Neural cell (in vitro differentiated cells): ENCODE measurements around the gene MED16. TPM values are rescaled to one million over a fixed set of nuclear protein-coding genes. Genes with fewer than 3 reads are reported as not detected.

Source experiments
- H2AFZ ChIP-seq: fragments of 200-600, 300-800 bp; sonication (generic), shearing (Covaris generic); 2 replicates; pipeline ENCODE4 v1.6.0; 2014; ENCODE audit warnings: low read depth, mild to moderate bottlenecking, antibody characterized with exemption, low read length, moderate library complexity
- H3F3A ChIP-seq: fragments of 200-600 bp; shearing (Covaris generic); 2 replicates; pipeline ENCODE4 v1.6.1; 2016; ENCODE audit warnings: mild to moderate bottlenecking, moderate library complexity, mixed read lengths, antibody characterized with exemption, low read length; ENCODE audit not compliant: insufficient read depth, poor library complexity, severe bottlenecking
- H3K27ac ChIP-seq: fragments of 200-600, 300-800 bp; sonication (generic), shearing (Covaris generic); 2 replicates; pipeline ENCODE4 v1.5.1; 2014; ENCODE audit warnings: mild to moderate bottlenecking, low read length, moderate library complexity
- H3K27me3 ChIP-seq: fragments of 300-800, 200-600 bp; sonication (generic), shearing (Covaris generic); 2 replicates; pipeline ENCODE4 v1.6.0; 2014; ENCODE audit warnings: mild to moderate bottlenecking, low read depth, low read length, moderate library complexity; ENCODE audit not compliant: insufficient read depth
- H3K36me3 ChIP-seq: fragments of 300-800, 200-600 bp; sonication (generic), shearing (Covaris generic); 2 replicates; pipeline ENCODE4 v1.5.1; 2014; ENCODE audit warnings: mild to moderate bottlenecking, antibody characterized with exemption, low read length, moderate library complexity; ENCODE audit not compliant: insufficient read depth
- H3K4me2 ChIP-seq: fragments of 300-800, 200-600 bp; sonication (generic), shearing (Covaris generic); 2 replicates; pipeline ENCODE4 v1.6.0; 2014; ENCODE audit warnings: mild to moderate bottlenecking, low read length
- H3K4me3 ChIP-seq: fragments of 300-800, 200-600 bp; sonication (generic), shearing (Covaris generic); 2 replicates; pipeline ENCODE4 v1.5.1; 2014; ENCODE audit warnings: mild to moderate bottlenecking, low read length, moderate library complexity
- H3K79me2 ChIP-seq: fragments of 200-600 bp; shearing (Covaris generic); replicated peaks from 2 replicates; pipeline ENCODE4 v1.6.0; 2014; ENCODE audit warnings: mild to moderate bottlenecking, low read length, moderate library complexity; ENCODE audit not compliant: insufficient read depth
- H3K9ac ChIP-seq: fragments of 300-800, 200-600 bp; sonication (generic), shearing (Covaris generic); 2 replicates; pipeline ENCODE4 v1.6.1; 2016; ENCODE audit warnings: mild to moderate bottlenecking, low read length, mixed read lengths
- H3K9me2 ChIP-seq: fragments of 200-600 bp; shearing (Covaris generic); 2 replicates; pipeline ENCODE4 v1.6.1; 2016; ENCODE audit warnings: mild to moderate bottlenecking, low read length, mixed read lengths; ENCODE audit not compliant: insufficient read depth
- H3K9me3 ChIP-seq: fragments of 200-600, 300-800 bp; sonication (generic), shearing (Covaris generic); 2 replicates; pipeline ENCODE4 v1.6.1; 2016; ENCODE audit warnings: mild to moderate bottlenecking, mixed run types, low read length, moderate library complexity, mixed read lengths
- H4K20me1 ChIP-seq: fragments of 200-600 bp; shearing (Covaris generic); 2 replicates; pipeline ENCODE4 v1.6.1; 2016; ENCODE audit warnings: mild to moderate bottlenecking, mixed run types; ENCODE audit not compliant: insufficient read depth
- EP300 ChIP-seq: fragments of 450-650 bp; conservative IDR thresholded peaks from 2 replicates; pipeline ENCODE4 v1.6.1; 2014; ENCODE audit warnings: antibody characterized with exemption, mild to moderate bottlenecking, moderate library complexity; ENCODE audit not compliant: poor library complexity, severe bottlenecking
- EZH2 ChIP-seq: fragments of 200-600, 300-800 bp; shearing (Covaris generic), sonication (generic); IDR thresholded peaks from 2 replicates; pipeline ENCODE4 v1.6.1; 2014; ENCODE audit warnings: antibody characterized with exemption, low read length, borderline replicate concordance, mild to moderate bottlenecking; ENCODE audit not compliant: insufficient read depth, poor library complexity, severe bottlenecking
- MXI1 ChIP-seq: fragments of 450-650 bp; conservative IDR thresholded peaks from 2 replicates; pipeline ENCODE4 v1.6.1; 2014; ENCODE audit warnings: antibody characterized with exemption, mild to moderate bottlenecking; ENCODE audit not compliant: poor library complexity, severe bottlenecking
- POLR2AphosphoS5 ChIP-seq: IDR thresholded peaks from 2 replicates; pipeline ENCODE4 v1.6.1; 2012
- RAD21 ChIP-seq: fragments of 450-650 bp; conservative IDR thresholded peaks from 2 replicates; pipeline ENCODE4 v1.6.1; 2014; ENCODE audit warnings: antibody characterized with exemption, mild to moderate bottlenecking, moderate library complexity
- SMC3 ChIP-seq: fragments of 450-650 bp; conservative IDR thresholded peaks from 2 replicates; pipeline ENCODE4 v1.6.1; 2014; ENCODE audit warnings: antibody characterized with exemption, mild to moderate bottlenecking, moderate library complexity; ENCODE audit not compliant: poor library complexity
- TAF1 ChIP-seq: IDR thresholded peaks from 2 replicates; pipeline ENCODE4 v1.6.1; 2012; ENCODE audit warnings: low read depth
- polyA plus RNA-seq: library from polyadenylated mRNA; depleted of rRNA; stranded (reverse); fragments of >200 nt; gene quantifications from 2 replicates; pipeline ENCODE4 v1.2.3, GENCODE V29; 2014
- TF ChIP-seq, protein P1 (sequence below): fragments of 450-650 bp; IDR thresholded peaks from 2 replicates; pipeline ENCODE4 v1.5.1; 2014; ENCODE audit warnings: antibody characterized with exemption, mild to moderate bottlenecking, moderate library complexity; ENCODE audit not compliant: poor library complexity, severe bottlenecking
- TF ChIP-seq, protein P2 (sequence below): IDR thresholded peaks from 2 replicates; pipeline ENCODE4 v1.6.1; 2012; ENCODE audit warnings: borderline replicate concordance

Gene MED16
- polyA plus RNA-seq, 1 donor from 2014 or later = 13.3 TPM

DNA sequence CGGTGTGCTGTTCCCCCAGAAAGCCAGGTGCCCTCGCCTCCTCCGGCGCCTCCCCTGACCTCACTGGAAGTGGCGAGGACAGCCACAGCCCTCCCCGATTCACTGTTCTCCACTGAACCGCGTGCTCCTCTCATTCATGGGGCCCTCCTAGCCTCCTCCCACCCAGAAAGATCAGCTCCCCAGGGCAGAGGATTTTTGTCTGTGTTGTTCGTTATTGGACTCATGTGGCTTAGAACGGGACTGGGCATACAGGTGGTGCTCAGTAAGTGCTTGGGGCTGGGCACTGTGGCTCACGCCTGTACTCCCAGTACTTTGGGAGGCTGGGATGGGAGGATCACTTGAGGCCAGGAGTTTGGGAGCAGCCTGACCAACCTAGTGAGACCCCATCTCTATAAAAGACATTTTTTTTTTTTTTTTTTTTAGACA is 48.4 kb downstream of the MED16 start:
- Histone ChIP-seq H3K36me3 (no peaks in the 10 kb centered on the region), H3K9me3 (no peaks in the 10 kb centered on the region), H4K20me1 (no peaks in the 10 kb centered on the region), H3K9ac (no peak overlapping the region), H3K79me2 (no peaks in the 10 kb centered on the region), H3K4me3 (no peak overlapping the region), H3K9me2 (no peaks in the 10 kb centered on the region), H3F3A (no peaks in the 10 kb centered on the region), H2AFZ (no peak overlapping the region), H3K4me2 (no peak overlapping the region), H3K27me3 (peaks cover 15% of the 10 kb centered on the region), H3K27ac (no peak overlapping the region)
- no peak for TF ChIP-seq EZH2
- TF ChIP-seq EP300 = no peak
- TF ChIP-seq, protein P1, sequence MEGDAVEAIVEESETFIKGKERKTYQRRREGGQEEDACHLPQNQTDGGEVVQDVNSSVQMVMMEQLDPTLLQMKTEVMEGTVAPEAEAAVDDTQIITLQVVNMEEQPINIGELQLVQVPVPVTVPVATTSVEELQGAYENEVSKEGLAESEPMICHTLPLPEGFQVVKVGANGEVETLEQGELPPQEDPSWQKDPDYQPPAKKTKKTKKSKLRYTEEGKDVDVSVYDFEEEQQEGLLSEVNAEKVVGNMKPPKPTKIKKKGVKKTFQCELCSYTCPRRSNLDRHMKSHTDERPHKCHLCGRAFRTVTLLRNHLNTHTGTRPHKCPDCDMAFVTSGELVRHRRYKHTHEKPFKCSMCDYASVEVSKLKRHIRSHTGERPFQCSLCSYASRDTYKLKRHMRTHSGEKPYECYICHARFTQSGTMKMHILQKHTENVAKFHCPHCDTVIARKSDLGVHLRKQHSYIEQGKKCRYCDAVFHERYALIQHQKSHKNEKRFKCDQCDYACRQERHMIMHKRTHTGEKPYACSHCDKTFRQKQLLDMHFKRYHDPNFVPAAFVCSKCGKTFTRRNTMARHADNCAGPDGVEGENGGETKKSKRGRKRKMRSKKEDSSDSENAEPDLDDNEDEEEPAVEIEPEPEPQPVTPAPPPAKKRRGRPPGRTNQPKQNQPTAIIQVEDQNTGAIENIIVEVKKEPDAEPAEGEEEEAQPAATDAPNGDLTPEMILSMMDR = no peak
- TF ChIP-seq MXI1 = no peak
- no peak for TF ChIP-seq RAD21
- TF ChIP-seq POLR2AphosphoS5 = no peak
- TF ChIP-seq SMC3 = no peak
- TF ChIP-seq, protein P2, sequence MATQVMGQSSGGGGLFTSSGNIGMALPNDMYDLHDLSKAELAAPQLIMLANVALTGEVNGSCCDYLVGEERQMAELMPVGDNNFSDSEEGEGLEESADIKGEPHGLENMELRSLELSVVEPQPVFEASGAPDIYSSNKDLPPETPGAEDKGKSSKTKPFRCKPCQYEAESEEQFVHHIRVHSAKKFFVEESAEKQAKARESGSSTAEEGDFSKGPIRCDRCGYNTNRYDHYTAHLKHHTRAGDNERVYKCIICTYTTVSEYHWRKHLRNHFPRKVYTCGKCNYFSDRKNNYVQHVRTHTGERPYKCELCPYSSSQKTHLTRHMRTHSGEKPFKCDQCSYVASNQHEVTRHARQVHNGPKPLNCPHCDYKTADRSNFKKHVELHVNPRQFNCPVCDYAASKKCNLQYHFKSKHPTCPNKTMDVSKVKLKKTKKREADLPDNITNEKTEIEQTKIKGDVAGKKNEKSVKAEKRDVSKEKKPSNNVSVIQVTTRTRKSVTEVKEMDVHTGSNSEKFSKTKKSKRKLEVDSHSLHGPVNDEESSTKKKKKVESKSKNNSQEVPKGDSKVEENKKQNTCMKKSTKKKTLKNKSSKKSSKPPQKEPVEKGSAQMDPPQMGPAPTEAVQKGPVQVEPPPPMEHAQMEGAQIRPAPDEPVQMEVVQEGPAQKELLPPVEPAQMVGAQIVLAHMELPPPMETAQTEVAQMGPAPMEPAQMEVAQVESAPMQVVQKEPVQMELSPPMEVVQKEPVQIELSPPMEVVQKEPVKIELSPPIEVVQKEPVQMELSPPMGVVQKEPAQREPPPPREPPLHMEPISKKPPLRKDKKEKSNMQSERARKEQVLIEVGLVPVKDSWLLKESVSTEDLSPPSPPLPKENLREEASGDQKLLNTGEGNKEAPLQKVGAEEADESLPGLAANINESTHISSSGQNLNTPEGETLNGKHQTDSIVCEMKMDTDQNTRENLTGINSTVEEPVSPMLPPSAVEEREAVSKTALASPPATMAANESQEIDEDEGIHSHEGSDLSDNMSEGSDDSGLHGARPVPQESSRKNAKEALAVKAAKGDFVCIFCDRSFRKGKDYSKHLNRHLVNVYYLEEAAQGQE = no peak
- no peak for TF ChIP-seq TAF1

DNA sequence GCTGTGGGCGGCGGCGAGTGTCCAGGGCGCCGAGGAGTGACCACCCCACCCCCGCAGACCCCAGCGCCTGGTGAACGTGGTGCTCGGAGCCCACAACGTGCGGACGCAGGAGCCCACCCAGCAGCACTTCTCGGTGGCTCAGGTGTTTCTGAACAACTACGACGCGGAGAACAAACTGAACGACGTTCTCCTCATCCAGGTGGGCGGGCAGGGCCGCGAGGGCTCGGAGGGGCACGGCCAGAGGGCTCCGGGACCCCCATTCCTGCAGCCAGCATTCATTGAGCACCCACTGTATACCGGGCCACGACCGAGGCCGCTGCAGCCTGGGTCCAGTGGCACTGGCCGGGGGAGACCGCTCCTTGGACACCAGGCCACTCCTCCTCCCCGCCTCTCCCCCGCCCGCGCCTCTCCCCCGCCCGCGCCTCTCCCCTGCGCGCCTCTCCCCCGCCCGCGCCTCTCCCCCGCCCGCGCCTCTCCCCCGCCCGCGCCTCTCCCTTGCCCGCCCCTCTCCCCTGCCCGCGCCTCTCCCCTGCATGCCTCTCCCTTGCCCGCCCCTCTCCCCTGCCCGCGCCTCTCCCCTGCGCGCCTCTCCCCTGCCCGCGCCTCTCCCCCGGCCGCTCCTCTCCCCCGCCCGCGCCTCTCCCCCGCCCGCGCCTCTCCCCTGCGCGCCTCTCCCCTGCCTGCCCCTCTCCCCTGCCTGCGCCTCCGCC is 49.0 kb downstream of the MED16 start:
- no peaks in the 10 kb centered on the region for H3K79me2 ChIP-seq

More for the DNA sequence above, 49.0 kb downstream of the MED16 start:
- no peak overlapping the region for H3K9ac ChIP-seq
- TF ChIP-seq EZH2 = no peak
- no peaks in the 10 kb centered on the region for H3K36me3 ChIP-seq
- H3K4me3 ChIP-seq = peak overlapping the region; percentile 38
- H3K27ac ChIP-seq = no peak overlapping the region
- no peaks in the 10 kb centered on the region for H3F3A ChIP-seq
- no peaks in the 10 kb centered on the region for H3K9me3 ChIP-seq
- H4K20me1 ChIP-seq = no peaks in the 10 kb centered on the region
- H2AFZ ChIP-seq = no peak overlapping the region
- H3K9me2 ChIP-seq = no peaks in the 10 kb centered on the region
- peaks cover 15% of the 10 kb centered on the region for H3K27me3 ChIP-seq
- no peak overlapping the region for H3K4me2 ChIP-seq
